Neural cell (in vitro differentiated cells): ENCODE measurements around the gene SRRM2. TPM values are rescaled to one million over a fixed set of nuclear protein-coding genes. Genes with fewer than 3 reads are reported as not detected.

Experiments used
- H2AFZ ChIP-seq: fragments of 200-600, 300-800 bp; sonication (generic), shearing (Covaris generic); 2 replicates; pipeline ENCODE4 v1.6.0; 2014; ENCODE audit warnings: low read depth, mild to moderate bottlenecking, antibody characterized with exemption, low read length, moderate library complexity
- H3F3A ChIP-seq: fragments of 200-600 bp; shearing (Covaris generic); 2 replicates; pipeline ENCODE4 v1.6.1; 2016; ENCODE audit warnings: mild to moderate bottlenecking, moderate library complexity, mixed read lengths, antibody characterized with exemption, low read length; ENCODE audit not compliant: insufficient read depth, poor library complexity, severe bottlenecking
- H3K27ac ChIP-seq: fragments of 200-600, 300-800 bp; sonication (generic), shearing (Covaris generic); 2 replicates; pipeline ENCODE4 v1.5.1; 2014; ENCODE audit warnings: mild to moderate bottlenecking, low read length, moderate library complexity
- H3K27me3 ChIP-seq: fragments of 300-800, 200-600 bp; sonication (generic), shearing (Covaris generic); 2 replicates; pipeline ENCODE4 v1.6.0; 2014; ENCODE audit warnings: mild to moderate bottlenecking, low read depth, low read length, moderate library complexity; ENCODE audit not compliant: insufficient read depth
- H3K36me3 ChIP-seq: fragments of 300-800, 200-600 bp; sonication (generic), shearing (Covaris generic); 2 replicates; pipeline ENCODE4 v1.5.1; 2014; ENCODE audit warnings: mild to moderate bottlenecking, antibody characterized with exemption, low read length, moderate library complexity; ENCODE audit not compliant: insufficient read depth
- H3K4me2 ChIP-seq: fragments of 300-800, 200-600 bp; sonication (generic), shearing (Covaris generic); 2 replicates; pipeline ENCODE4 v1.6.0; 2014; ENCODE audit warnings: mild to moderate bottlenecking, low read length
- H3K4me3 ChIP-seq: fragments of 300-800, 200-600 bp; sonication (generic), shearing (Covaris generic); 2 replicates; pipeline ENCODE4 v1.5.1; 2014; ENCODE audit warnings: mild to moderate bottlenecking, low read length, moderate library complexity
- H3K79me2 ChIP-seq: fragments of 200-600 bp; shearing (Covaris generic); replicated peaks from 2 replicates; pipeline ENCODE4 v1.6.0; 2014; ENCODE audit warnings: mild to moderate bottlenecking, low read length, moderate library complexity; ENCODE audit not compliant: insufficient read depth
- H3K9ac ChIP-seq: fragments of 300-800, 200-600 bp; sonication (generic), shearing (Covaris generic); 2 replicates; pipeline ENCODE4 v1.6.1; 2016; ENCODE audit warnings: mild to moderate bottlenecking, low read length, mixed read lengths
- H3K9me2 ChIP-seq: fragments of 200-600 bp; shearing (Covaris generic); 2 replicates; pipeline ENCODE4 v1.6.1; 2016; ENCODE audit warnings: mild to moderate bottlenecking, low read length, mixed read lengths; ENCODE audit not compliant: insufficient read depth
- H3K9me3 ChIP-seq: fragments of 200-600, 300-800 bp; sonication (generic), shearing (Covaris generic); 2 replicates; pipeline ENCODE4 v1.6.1; 2016; ENCODE audit warnings: mild to moderate bottlenecking, mixed run types, low read length, moderate library complexity, mixed read lengths
- H4K20me1 ChIP-seq: fragments of 200-600 bp; shearing (Covaris generic); 2 replicates; pipeline ENCODE4 v1.6.1; 2016; ENCODE audit warnings: mild to moderate bottlenecking, mixed run types; ENCODE audit not compliant: insufficient read depth
- EP300 ChIP-seq: fragments of 450-650 bp; conservative IDR thresholded peaks from 2 replicates; pipeline ENCODE4 v1.6.1; 2014; ENCODE audit warnings: antibody characterized with exemption, mild to moderate bottlenecking, moderate library complexity; ENCODE audit not compliant: poor library complexity, severe bottlenecking
- EZH2 ChIP-seq: fragments of 200-600, 300-800 bp; shearing (Covaris generic), sonication (generic); IDR thresholded peaks from 2 replicates; pipeline ENCODE4 v1.6.1; 2014; ENCODE audit warnings: antibody characterized with exemption, low read length, borderline replicate concordance, mild to moderate bottlenecking; ENCODE audit not compliant: insufficient read depth, poor library complexity, severe bottlenecking
- MXI1 ChIP-seq: fragments of 450-650 bp; conservative IDR thresholded peaks from 2 replicates; pipeline ENCODE4 v1.6.1; 2014; ENCODE audit warnings: antibody characterized with exemption, mild to moderate bottlenecking; ENCODE audit not compliant: poor library complexity, severe bottlenecking
- POLR2AphosphoS5 ChIP-seq: IDR thresholded peaks from 2 replicates; pipeline ENCODE4 v1.6.1; 2012
- RAD21 ChIP-seq: fragments of 450-650 bp; conservative IDR thresholded peaks from 2 replicates; pipeline ENCODE4 v1.6.1; 2014; ENCODE audit warnings: antibody characterized with exemption, mild to moderate bottlenecking, moderate library complexity
- SMC3 ChIP-seq: fragments of 450-650 bp; conservative IDR thresholded peaks from 2 replicates; pipeline ENCODE4 v1.6.1; 2014; ENCODE audit warnings: antibody characterized with exemption, mild to moderate bottlenecking, moderate library complexity; ENCODE audit not compliant: poor library complexity
- TAF1 ChIP-seq: IDR thresholded peaks from 2 replicates; pipeline ENCODE4 v1.6.1; 2012; ENCODE audit warnings: low read depth
- polyA plus RNA-seq: library from polyadenylated mRNA; depleted of rRNA; stranded (reverse); fragments of >200 nt; gene quantifications from 2 replicates; pipeline ENCODE4 v1.2.3, GENCODE V29; 2014
- TF ChIP-seq, protein P1 (sequence below): IDR thresholded peaks from 2 replicates; pipeline ENCODE4 v1.6.1; 2012; ENCODE audit warnings: borderline replicate concordance
- TF ChIP-seq, protein P2 (sequence below): fragments of 450-650 bp; IDR thresholded peaks from 2 replicates; pipeline ENCODE4 v1.5.1; 2014; ENCODE audit warnings: antibody characterized with exemption, mild to moderate bottlenecking, moderate library complexity; ENCODE audit not compliant: poor library complexity, severe bottlenecking

Gene SRRM2
- polyA plus RNA-seq, 1 donor from 2014 or later: 40.0 TPM

DNA sequence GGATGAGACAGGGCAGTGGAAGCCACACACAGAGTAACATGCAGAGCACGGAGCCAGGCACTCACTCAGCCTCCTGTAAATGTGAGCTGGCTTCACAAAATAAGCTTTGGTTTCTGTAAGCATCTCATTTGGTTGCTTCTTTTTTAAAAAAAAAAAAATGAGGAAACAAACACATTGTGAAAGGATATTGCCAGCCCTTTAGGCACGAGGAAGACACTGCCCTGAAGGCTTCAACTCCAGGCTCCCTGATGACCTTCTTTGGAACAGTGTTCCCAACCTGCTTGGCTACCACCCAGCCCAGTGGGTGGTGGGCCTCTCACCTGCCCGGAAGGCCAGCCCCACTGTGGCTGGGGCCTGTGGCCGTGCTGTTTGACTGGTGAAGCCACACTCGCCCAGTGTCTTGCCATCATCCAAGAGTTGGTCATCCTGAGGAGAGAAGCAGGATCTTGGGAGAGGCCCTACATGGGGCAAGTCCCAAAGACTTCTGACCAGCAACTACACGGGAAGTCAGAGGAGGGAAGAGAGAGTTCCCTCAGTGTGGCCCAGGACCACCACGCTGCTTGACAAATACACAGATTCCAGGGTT, 22.8 kb downstream of the SRRM2 start:
- Histone ChIP-seq H3K27me3 (no peaks in the 10 kb centered on the region), H4K20me1 (no peaks in the 10 kb centered on the region), H3K27ac (no peak overlapping the region), H3K9me3 (no peaks in the 10 kb centered on the region), H3K79me2 (peaks cover 39% of the 10 kb centered on the region), H3K9me2 (no peaks in the 10 kb centered on the region), H3K36me3 (peaks cover 4% of the 10 kb centered on the region), H2AFZ (no peak overlapping the region), H3K4me2 (peak overlapping the region; percentile 76), H3F3A (no peaks in the 10 kb centered on the region), H3K9ac (peak overlapping the region; percentile 95), H3K4me3 (peak overlapping the region; percentile 98)
- TF ChIP-seq EP300 (no peak), RAD21 (no peak), MXI1 (no peak), EZH2 (no peak), TAF1 (no peak), POLR2AphosphoS5 (no peak), SMC3 (no peak)
- TF ChIP-seq, protein P1, sequence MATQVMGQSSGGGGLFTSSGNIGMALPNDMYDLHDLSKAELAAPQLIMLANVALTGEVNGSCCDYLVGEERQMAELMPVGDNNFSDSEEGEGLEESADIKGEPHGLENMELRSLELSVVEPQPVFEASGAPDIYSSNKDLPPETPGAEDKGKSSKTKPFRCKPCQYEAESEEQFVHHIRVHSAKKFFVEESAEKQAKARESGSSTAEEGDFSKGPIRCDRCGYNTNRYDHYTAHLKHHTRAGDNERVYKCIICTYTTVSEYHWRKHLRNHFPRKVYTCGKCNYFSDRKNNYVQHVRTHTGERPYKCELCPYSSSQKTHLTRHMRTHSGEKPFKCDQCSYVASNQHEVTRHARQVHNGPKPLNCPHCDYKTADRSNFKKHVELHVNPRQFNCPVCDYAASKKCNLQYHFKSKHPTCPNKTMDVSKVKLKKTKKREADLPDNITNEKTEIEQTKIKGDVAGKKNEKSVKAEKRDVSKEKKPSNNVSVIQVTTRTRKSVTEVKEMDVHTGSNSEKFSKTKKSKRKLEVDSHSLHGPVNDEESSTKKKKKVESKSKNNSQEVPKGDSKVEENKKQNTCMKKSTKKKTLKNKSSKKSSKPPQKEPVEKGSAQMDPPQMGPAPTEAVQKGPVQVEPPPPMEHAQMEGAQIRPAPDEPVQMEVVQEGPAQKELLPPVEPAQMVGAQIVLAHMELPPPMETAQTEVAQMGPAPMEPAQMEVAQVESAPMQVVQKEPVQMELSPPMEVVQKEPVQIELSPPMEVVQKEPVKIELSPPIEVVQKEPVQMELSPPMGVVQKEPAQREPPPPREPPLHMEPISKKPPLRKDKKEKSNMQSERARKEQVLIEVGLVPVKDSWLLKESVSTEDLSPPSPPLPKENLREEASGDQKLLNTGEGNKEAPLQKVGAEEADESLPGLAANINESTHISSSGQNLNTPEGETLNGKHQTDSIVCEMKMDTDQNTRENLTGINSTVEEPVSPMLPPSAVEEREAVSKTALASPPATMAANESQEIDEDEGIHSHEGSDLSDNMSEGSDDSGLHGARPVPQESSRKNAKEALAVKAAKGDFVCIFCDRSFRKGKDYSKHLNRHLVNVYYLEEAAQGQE: no peak
- TF ChIP-seq, protein P2, sequence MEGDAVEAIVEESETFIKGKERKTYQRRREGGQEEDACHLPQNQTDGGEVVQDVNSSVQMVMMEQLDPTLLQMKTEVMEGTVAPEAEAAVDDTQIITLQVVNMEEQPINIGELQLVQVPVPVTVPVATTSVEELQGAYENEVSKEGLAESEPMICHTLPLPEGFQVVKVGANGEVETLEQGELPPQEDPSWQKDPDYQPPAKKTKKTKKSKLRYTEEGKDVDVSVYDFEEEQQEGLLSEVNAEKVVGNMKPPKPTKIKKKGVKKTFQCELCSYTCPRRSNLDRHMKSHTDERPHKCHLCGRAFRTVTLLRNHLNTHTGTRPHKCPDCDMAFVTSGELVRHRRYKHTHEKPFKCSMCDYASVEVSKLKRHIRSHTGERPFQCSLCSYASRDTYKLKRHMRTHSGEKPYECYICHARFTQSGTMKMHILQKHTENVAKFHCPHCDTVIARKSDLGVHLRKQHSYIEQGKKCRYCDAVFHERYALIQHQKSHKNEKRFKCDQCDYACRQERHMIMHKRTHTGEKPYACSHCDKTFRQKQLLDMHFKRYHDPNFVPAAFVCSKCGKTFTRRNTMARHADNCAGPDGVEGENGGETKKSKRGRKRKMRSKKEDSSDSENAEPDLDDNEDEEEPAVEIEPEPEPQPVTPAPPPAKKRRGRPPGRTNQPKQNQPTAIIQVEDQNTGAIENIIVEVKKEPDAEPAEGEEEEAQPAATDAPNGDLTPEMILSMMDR: no peak

DNA sequence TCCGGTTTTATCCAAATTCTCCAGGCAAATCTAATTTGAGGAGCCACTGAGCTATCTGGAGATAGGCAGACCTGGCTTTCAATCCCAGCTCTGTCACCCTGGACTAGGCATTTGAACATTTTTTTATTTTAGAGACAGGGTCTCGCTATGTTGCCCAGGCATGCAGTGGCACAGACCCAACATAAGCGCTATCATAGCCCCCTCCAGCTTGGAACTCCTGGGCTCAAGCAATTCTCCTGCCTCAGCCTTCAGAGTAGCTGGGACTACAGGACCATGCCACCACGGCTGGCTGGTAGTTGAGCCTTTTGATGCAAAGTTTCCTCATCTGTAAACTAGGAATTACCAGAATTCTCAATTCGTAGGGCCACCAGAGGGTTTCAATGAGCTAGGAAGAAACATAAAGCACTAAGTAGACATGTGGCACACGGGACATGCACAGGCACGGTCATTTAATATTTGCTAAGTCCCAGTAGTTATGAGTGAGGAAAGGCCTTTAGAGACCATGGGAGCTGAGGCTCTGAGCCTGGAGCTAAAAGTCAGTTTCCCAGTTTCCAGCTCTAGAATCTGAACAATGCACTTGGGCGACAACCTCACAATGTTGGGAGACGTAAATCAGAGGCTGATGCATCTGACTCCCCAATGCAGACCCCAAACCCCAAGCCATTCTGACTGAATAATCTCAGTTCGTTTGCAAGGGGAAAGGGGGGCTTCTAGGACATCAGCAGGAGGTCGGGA, 23.5 kb downstream of the SRRM2 start:
- H3K27me3 ChIP-seq: no peaks in the 10 kb centered on the region
- H3K9ac ChIP-seq: peak overlapping the region; percentile 95
- TF ChIP-seq RAD21: no peak
- TF ChIP-seq, protein P2: no peak
- no peak overlapping the region for H2AFZ ChIP-seq
- H3K9me2 ChIP-seq: no peaks in the 10 kb centered on the region
- H3K79me2 ChIP-seq: peaks cover 39% of the 10 kb centered on the region
- peak overlapping the region; percentile 76 for H3K4me2 ChIP-seq
- H3K27ac ChIP-seq: peak overlapping the region; percentile 81
- no peaks in the 10 kb centered on the region for H4K20me1 ChIP-seq
- H3F3A ChIP-seq: no peaks in the 10 kb centered on the region
- peaks cover 4% of the 10 kb centered on the region for H3K36me3 ChIP-seq
- peak overlapping the region; percentile 98 for H3K4me3 ChIP-seq
- H3K9me3 ChIP-seq: no peaks in the 10 kb centered on the region
